ENCODE results near the gene DPH1.
A peak's percentile ranks its signal among the peaks of the same experiment; 100 is the strongest.
"Not testable (repeated sequence)": the region's sequence is repeated elsewhere in the genome, so short reads cannot be mapped to it uniquely, and the experiment has no call there.

DPH1 gene

DNA sequence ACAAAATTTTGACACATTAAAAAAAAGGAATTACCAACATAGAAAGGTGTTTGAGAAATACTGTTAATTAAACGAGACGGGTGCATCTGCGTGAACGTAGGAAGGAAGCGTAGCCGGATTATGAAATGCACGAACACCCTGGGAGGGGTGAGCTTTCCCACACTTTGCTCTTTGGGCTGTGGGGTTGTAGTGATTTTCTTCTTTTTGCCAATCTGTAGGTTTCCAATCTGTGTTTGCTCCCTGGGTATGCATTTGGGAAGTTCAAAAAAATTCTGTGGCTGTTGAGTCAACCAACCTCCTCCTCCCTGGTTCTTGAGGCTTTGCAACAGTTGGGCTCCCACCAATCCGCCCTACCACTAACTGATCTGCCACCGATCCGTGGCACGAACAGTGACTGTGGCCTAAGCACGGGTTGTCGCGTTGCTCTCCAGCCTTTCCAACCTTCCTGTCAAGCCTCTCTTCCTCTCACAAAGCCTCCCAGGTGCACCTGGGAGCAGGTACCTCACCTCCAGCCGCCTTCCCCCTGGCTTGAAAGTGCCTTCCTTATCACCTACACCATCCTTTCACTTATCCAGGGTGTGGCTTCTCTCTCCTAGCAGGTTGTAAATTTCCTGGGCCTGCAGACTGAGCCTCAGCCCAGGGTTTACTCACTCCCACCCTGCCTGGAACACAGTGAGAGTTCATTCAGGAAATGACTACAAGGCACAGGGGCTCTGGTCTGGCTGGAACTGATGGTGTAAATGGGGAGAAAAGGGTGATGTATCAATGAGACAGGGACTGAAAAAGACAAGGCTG is 21.4 kb upstream of the DPH1 start:
- peak; percentile 39 to 56 (median 51) for DNase-seq

DNA sequence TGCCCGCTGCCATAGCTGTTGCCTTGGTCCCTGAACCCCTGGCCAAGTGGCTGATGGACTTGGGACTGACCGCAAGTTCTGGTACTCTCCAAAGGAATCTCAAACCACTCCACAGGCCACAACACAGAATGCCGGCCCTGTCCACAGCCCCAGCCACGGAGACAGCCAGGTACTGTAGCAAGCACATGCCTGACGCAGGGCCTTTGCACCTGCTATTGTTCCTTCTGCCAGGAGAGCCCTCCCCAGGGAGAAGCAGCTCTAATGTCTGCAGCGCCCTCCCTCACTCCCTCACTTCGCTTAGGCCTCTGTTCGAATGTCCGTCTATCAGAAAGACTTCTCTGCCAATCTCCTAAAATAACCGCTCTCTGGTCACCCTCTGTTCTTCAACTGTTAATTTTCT is 20.2 kb upstream of the DPH1 start:
- DNase-seq: no peak

DNA sequence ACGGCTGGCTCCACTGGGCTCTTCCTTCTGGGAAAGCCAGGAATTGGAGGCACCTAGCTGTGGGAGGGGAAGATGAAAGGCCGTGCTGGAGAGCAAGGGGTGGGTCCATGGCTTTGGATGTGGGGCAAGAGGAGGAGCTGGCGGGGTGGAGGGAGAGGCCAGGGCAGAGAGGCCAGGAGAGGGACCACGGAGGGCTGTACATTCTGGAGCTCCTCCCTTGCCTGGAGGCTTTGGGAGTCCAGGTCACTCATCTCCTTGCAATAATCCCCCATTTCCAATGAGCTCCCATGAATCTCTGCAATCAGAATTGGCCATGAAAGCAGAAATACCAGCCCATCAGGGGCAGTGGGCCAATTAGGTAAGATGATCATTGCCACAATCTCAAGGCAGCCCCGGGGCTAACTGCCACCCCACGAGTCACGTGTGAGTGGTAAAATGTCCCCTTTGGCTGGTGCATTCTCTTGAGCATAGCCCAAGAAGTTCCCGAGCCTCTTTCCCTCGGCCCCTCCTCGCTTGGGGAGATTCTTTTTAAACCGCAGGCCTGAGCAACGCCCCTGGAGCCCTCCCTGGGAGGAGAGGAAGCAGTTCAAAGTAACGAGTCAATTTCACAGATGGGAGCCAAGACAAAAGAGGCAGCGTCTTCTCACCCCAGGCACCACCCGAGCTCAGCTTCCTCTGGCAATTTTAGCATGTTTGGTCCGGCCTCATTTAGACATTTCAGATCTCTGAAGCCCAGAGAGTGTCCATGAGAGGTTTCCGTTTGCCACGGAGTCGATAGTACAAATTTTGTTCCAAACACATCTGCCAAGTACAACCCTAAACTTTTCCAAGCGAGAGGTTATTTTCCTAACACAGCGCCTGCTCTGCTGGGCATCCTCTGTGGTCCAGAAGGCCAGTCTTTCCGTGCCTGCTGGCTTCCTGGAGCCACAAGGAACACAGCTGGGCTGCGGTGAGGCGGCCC is 18.3 kb upstream of the DPH1 start:
- DNase-seq: peak; percentile 24 to 55 (median 35)

DNA sequence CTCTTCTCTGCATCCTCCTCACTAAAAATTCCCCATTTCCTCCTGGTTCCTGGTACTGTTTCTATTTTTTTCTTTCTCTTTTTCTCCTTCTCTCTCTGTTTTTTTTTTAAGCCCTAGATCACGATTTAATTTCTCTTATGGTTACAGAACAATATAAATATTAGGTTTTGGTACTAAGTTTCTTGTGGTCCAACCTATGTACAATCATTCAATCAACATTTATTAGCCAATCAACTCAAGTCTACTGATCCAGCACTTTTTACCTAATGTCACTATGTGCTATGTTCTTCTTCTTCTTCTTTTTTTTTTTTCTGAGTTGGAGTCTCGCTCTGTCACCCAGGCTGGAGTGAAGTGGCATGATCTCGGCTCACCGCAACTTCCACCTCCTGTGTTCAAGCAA is 17.5 kb upstream of the DPH1 start:
- no peak for DNase-seq

DNA sequence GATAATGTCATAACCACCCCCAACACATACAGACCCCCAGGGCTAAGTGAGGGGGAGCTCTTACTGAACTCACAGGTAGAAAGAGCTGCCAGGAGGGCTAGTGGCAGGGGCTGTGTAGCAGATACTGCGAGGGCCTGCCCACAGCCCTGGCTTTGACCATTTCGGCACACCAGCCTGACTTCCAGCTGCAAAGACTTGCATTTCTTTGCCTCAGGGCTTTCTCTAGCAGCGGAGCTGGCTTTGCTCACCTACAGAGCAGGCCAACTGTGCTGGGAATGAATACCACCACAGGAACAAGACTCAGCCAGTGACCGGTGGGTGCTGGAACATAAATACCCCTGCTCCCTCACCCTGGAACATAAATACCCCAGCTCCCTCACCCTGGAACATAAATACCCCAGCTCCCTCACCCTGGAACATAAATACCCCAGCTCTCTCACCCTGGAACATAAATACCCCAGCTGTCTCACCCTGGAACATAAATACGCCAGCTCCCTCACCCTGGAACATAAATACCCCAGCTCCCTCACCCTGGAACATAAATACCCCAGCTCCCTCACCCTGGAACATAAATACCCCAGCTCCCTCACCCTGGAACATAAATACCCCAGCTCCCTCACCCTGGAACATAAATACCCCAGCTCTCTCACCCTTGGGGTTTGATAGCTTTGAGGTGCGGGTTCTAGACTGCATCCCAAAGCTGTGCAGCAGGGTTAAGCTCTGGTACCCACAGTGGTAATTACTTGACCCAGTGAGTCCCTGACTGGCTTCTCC is 16.5 kb upstream of the DPH1 start:
- DNase-seq: not testable (repeated sequence)

DNA sequence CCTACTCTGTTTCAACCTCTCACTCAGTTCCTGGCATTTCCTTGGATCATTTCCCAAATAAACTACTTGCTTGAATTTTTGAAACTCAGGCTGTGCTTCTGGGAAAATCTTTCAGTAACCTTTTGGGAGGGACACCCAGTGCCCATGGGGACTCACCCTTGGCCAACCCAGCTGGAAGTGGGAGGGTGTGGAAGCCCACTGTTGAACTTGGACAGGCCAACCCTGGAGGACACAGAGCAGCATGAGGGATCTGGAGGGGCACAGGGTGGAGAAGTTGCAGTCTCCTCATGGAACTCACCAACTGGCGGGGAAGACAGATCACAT is 16.0 kb upstream of the DPH1 start:
- DNase-seq: no peak

DNA sequence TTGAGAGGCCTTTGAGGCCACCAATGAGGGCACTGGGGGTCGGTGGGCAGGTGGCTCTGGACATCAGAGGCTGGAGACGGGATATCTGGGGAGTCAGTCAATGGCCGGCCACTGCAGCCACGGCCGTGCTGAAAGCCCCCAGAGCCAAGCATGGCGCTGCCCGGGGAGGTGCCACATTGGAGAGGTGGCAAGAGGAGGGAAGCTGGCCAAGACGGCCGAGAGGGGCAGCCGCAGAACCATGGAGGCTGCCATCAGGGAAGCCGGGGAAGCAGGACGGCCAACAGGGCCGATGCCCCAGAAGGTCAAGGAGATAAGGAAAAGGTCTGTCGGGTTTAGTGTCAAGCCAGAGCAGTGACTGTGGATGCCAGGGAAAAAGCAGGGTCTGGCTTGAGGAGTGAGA is 14.6 kb upstream of the DPH1 start:
- DNase-seq: no peak

- DNase-seq: no peak
Measured at GRCh38 chr17:2016494-2016893, 13.5 kb upstream of the DPH1 start.

DNA sequence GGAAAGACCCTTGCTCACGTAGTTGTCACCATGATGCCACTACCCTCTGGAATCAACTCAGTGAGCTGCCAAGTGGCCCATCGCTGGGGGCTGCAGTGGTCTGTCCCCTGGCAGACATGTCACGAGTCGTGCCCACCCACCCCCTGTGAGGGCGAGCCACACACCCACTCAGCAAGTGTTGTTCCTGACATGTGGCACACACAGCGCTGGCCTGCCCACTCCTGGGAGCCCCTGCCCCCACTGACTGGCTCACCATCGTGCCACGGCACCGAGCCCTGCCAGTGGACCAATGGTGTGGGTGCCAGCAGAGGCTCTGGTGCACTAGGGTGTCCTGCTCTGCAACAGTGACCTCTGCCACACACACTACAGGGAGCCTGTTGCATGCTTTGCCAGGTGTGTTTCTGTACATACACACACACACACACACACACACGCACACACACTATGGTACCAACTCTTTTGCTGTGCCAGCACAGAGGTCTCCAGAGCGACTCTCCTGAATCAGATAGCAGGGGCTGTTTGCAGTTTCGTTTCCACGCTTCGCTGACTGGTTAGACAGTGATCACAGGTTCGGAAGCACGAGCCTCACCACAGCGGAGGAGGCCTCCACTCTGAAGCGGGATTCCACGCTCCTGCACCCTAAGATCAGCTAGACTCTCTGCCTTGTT is 12.5 kb upstream of the DPH1 start:
- DNase-seq: no peak

DNA sequence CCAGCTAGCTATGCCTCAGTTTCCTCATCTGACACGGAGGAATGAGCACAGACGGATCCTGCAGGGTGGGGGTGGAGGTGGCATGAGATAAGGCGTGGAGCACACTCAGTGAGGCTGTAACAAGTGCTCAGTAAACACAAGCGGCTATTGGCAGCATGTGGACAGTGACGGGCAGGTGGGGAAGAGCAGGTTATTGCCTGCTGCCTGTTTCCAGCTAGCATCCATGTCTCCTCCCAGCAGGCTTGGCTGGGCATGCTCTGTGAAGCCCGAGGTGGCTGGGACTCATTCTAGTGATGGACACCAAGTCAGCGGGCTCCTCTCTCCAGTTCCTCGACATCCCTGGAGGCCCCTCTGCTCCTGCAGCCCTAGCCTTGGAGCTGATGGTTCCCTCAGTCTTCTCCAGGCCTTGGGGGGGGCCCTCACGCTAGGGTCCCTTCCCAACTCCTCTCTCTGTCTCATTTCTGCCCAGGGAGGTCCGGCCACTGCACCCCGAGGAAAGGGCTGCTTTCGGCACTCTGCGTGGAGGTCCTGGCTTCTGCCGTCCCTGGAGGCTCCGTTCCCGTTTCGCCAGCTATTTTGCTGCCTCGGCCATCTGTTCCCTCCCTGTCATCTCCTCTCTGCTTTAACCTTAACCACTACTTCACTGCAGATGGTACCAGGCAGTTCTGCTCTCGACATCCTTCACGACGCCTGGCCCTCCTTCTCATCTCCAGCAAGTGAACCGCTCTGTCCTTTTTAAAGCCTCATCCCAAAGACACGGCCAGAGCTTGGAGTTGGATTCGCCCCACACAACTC is 11.0 kb upstream of the DPH1 start:
- no peak for DNase-seq

DNA sequence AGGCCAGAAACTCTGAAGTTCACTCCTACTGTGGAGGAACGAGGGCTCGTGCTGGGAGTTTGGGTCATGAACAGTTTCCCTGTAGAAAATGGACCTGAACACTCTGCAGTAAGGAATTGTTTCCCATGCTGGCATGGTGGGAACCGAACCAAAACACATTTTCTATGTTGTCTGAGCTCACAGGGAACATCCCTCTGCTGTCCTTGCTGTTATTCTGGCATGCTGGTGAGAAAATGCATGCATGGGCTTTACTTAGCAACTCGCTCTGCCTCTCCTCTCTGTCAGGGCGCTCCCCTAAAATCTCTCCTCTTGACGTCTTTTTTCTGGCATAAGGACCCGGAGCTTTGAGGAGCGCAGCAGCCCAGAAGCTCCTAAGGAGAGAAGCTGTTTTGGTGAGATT is 10.2 kb upstream of the DPH1 start:
- no peak for DNase-seq

DNA sequence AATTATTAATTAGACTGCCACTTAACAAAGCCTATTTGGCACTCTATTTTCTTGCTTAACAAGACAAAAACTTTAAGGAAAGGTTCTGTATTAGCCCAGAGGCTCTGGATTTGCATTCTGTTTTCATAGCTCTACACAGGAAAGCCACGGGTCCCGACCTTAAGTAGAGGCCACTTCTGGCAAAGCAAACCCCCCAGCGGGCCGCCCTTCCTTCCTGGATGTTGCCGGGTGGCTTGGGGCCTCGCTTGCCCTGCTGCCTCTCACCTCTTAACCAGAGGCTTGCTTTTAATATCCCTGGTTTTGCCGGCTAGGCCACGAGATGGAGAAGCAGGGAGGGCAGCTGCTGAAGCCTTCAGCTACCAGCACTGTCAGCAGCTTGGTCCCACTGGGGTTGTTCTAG is 9.2 kb upstream of the DPH1 start:
- DNase-seq: no peak

DNA sequence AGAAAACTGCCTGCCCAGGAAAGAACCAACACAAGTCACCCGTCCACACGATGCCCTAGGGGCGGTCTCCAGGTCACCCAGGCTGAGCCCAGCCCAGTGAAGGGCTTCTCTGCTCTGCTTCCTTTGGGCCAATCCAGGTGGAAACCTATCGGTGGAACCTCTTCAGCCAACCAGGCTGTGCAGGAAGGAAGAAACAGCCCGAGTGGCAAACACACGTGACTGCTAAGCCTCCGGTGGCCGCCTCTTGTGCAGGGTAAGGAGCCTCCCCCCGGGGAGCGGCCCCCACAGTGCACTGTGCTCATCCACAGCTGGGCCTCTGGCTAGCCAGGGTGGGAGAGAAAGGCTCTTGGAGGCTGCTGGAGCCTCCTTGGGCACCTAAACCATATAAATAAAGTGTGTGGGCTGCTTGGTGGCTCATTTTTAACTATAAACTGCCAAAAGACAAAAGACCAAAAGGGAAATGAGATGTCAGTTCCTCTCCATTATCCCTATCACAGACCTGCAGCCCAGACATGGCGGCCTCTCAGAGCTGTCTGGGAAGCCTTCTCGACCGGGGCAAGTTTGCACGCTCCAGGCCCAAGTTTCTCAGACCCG is 7.2 kb upstream of the DPH1 start:
- no peak for DNase-seq

DNA sequence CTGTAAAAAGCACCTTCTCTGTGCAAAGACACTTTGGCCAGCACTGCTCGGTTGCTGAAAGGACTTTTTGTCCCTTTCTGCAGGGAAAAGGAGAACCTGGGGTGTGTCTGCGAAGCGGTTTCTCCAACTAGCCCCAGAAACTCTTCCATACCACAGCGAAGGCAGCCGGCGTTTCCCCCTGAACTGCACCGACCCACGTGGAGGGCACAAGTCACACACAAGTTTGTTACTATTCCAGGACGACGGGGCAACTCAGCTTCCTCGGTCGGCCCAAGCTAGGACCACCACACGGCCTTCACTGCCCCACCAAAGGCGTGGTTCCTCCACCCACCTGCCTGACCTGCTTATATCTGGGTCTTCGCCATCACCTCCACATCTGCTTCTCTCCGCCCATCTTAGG is 6.7 kb upstream of the DPH1 start:
- DNase-seq: peak in 1 of 3 donors; percentile 20

DNA sequence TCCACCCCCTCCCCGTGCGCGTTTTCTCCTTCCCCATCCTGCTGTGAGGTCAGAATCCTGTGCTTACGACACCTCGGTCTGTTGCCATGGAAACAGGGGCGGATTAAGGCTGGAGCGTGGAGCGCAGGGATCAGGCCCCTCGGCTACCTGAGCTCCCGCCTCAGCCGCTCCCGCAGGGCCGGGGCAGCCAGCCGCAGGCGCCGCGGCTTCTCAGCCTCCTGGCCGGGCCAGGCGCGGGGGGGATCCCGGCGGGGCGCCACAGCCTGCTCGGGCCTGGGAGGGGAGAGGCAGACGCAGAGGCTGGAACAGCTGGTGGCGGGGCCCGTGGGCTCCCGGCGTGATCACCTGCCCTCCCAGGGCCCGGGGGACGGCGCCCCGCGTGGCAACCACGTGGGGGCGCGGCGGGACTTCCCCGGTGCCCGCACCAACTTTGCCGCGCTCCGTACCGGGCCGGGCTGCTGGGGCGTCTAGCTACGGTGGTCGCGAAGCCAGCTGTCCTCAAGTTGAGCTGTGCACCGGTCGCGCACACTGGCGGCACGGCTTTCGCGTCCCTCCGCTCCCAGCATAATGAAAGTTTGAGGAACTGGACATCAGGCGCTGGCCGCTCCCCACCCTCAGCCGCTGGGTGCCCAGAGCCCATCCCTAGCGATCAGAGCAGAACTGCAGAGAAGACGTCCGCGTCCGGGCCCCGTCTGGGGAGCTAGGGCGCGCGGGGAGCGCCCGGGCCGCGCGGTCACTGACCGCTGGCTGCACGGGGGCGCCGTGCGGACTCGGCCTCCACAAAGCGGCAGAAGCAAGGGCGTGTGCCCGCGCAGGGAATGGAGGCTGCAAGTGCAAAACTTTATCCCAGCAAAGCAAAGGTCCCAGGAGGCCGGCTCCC is 6.0 kb upstream of the DPH1 start:
- DNase-seq: peak; percentile 75 to 84 (median 77)

- DNase-seq: no peak
Measured at GRCh38 chr17:2024572-2025219, 5.3 kb upstream of the DPH1 start.

DNA sequence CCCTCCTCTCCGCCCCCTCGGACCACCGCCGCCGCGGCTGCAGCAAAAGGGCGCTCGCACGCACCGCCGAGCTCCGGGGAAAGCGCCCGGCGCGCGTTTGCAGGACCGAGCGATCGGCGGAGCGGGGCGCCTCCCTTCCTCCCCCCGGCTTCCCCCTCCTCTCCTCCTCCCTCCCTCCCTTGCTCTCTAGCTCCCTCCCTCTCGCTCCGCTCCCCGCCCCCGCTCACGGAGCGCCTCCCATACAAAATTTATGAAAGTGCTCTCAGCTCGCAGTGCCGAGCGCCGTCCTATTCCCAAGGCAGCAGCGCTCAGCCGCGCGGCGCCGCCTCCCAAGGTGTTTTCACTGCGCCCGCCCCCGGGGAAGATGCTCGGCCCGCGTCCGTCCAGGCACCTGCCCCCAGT is 4.7 kb upstream of the DPH1 start, which contains the start of gene RTN4RL1:
TSS of gene RTN4RL1 (minus strand) at position 115 of the 402 bp plus-strand sequence. CDS start 469 bp downstream, outside the sequence.
- peak; percentile 37 to 73 (median 53) for DNase-seq

GRCh38 chr17:2025622-2026309 is 4.2 kb upstream of the DPH1 start:
- peak; percentile 70 to 85 (median 75) for DNase-seq

Measured in suppressor macrophage treated with lipopolysaccharide for 1 hour (primary cell).